ENCODE results near the gene RNF125. TPM values are rescaled to one million over a fixed set of nuclear protein-coding genes. Genes with fewer than 3 reads are reported as not detected.

The RNF125 gene
- total RNA-seq, 1 donor from 2014 or later, result 3.2 TPM

- Histone ChIP-seq H3K36me3 (ENCODE audit: control insufficient read depth, insufficient read depth, low read length) (no peaks in the 10 kb centered on the region), H3K27me3 (ENCODE audit: control insufficient read depth, insufficient read depth, low read length) (no peaks in the 10 kb centered on the region), H3K4me3 (ENCODE audit: low read depth, low read length) (no peak overlapping the region)
- DNase-seq (ENCODE audit: low read depth), result no peak
- no peak for TF ChIP-seq CTCF (IDR thresholded peaks at IDR 0.05; ENCODE audit: insufficient read depth, low read length, poor library complexity, severe bottlenecking)
Observed at GRCh38 chr18:32112826-32113225, 94.2 kb downstream of the RNF125 start.

- no peaks in the 10 kb centered on the region for H3K36me3 ChIP-seq (ENCODE audit: control insufficient read depth, insufficient read depth, low read length)
- no peaks in the 10 kb centered on the region for H3K27me3 ChIP-seq (ENCODE audit: control insufficient read depth, insufficient read depth, low read length)
- TF ChIP-seq CTCF (IDR thresholded peaks at IDR 0.05; ENCODE audit: insufficient read depth, low read length, poor library complexity, severe bottlenecking), result no peak
- no peak for DNase-seq (ENCODE audit: low read depth)
- no peak overlapping the region for H3K4me3 ChIP-seq (ENCODE audit: low read depth, low read length)
Observed at GRCh38 chr18:32114293-32114942, 95.8 kb downstream of the RNF125 start.

GRCh38 chr18:32122039-32122438, 103.4 kb downstream of the RNF125 start:
- no peak for DNase-seq (ENCODE audit: low read depth)
- no peak for TF ChIP-seq CTCF (IDR thresholded peaks at IDR 0.05; ENCODE audit: insufficient read depth, low read length, poor library complexity, severe bottlenecking)
- no peak overlapping the region for H3K4me3 ChIP-seq (ENCODE audit: low read depth, low read length)
- H3K27me3 ChIP-seq (ENCODE audit: control insufficient read depth, insufficient read depth, low read length), result no peaks in the 10 kb centered on the region
- no peaks in the 10 kb centered on the region for H3K36me3 ChIP-seq (ENCODE audit: control insufficient read depth, insufficient read depth, low read length)

Other genes starting within 250 kb of the RNF125 start
- gene TRAPPC8, start 75.7 kb upstream of the RNF125 start, total RNA-seq, result 28.7 and 29.4 TPM in 2 replicates
- gene RNF138, start 73.0 kb downstream of the RNF125 start, total RNA-seq, result 18.6 and 19.4 TPM in 2 replicates
- not detected in 2 replicates for gene MEP1B, start 171.2 kb downstream of the RNF125 start, total RNA-seq

Measured in kidney epithelial cell (primary cell).